Ureter (tissue), 1 donor: ENCODE results near the gene HOXC12. TPM values are rescaled to one million over a fixed set of nuclear protein-coding genes. Genes with fewer than 3 reads are reported as not detected.

Experiments used
- DNase-seq: peaks from one replicate; pipeline ENCODE4 v3.0.0-alpha.2; 2020; ENCODE audit warnings: low spot score
- total RNA-seq: library from RNA; stranded (reverse); gene quantifications from one replicate; pipeline ENCODE4 v1.2.4, GENCODE V29; 2023
- donor health status: DM: yes; HTN: yes; CAD: no.

The HOXC12 gene
- total RNA-seq, 1 donor from 2014 or later = not detected

GRCh38 chr12:53996240-53997203 is 41.8 kb downstream of the HOXC12 start:
- no peak for DNase-seq

- no peak for DNase-seq
Measured at GRCh38 chr12:53997204-53998109, 42.8 kb downstream of the HOXC12 start.

GRCh38 chr12:53998110-53998899 is 43.6 kb downstream of the HOXC12 start:
- DNase-seq = no peak

- no peak for DNase-seq
Measured at GRCh38 chr12:53998900-53999236, 44.2 kb downstream of the HOXC12 start.

GRCh38 chr12:53999559-54000115 is 44.9 kb downstream of the HOXC12 start:
- DNase-seq = no peak

- no peak for DNase-seq
Measured at GRCh38 chr12:54000116-54001114, 45.7 kb downstream of the HOXC12 start, which contains the start of gene HOXC9. HOXC9 (plus strand) TSS chr12:54000161; CDS start chr12:54000189, 28 bp downstream.

- no peak for DNase-seq
Measured at GRCh38 chr12:54001283-54002187, 46.8 kb downstream of the HOXC12 start.

- no peak for DNase-seq
Measured at GRCh38 chr12:54002278-54002914, 47.7 kb downstream of the HOXC12 start.

GRCh38 chr12:54002915-54003389 is 48.2 kb downstream of the HOXC12 start:
- DNase-seq = no peak

- no peak for DNase-seq
Measured at GRCh38 chr12:54003625-54004024, 48.9 kb downstream of the HOXC12 start.

GRCh38 chr12:54004063-54004840 is 49.5 kb downstream of the HOXC12 start:
- no peak for DNase-seq

GRCh38 chr12:54004841-54005530 is 50.3 kb downstream of the HOXC12 start:
- no peak for DNase-seq

- no peak for DNase-seq
Measured at GRCh38 chr12:54005531-54005852, 50.8 kb downstream of the HOXC12 start.

GRCh38 chr12:54005853-54006558 is 51.3 kb downstream of the HOXC12 start:
- peak; percentile 87 for DNase-seq

GRCh38 chr12:54006559-54007220 is 52.0 kb downstream of the HOXC12 start:
- no peak for DNase-seq
